SK-N-MC (cell line): ENCODE data around the gene HDAC4.

Experiments used
- EZH2 ChIP-seq: fragments of 200-600 bp; sonication (generic); IDR thresholded peaks from one replicate; pipeline ENCODE4 v1.6.1; 2017; ENCODE audit warnings: antibody characterized with exemption
- FOXP2 ChIP-seq: optimal IDR thresholded peaks from 2 replicates; pipeline ENCODE3; 2011; ENCODE audit warnings: mild to moderate bottlenecking, moderate library complexity; ENCODE audit not compliant: insufficient read depth; ENCODE audit errors: extremely low read length, control extremely low read depth
- POLR2AphosphoS5 ChIP-seq: IDR thresholded peaks from 2 replicates; pipeline ENCODE4 v1.6.1; 2012; ENCODE audit warnings: mild to moderate bottlenecking, low read depth, low read length, borderline replicate concordance

- TF ChIP-seq POLR2AphosphoS5 (no peak), EZH2 (no peak), FOXP2 (no peak)
Observed at GRCh38 chr2:239245107-239245506, 155.7 kb downstream of the HDAC4 start.
